Colon (tissue), 2 donors: ENCODE results near the gene FOXE3.

Experiments used
- FAIRE-seq: peaks from 2 replicates; lab custom pipeline; 2012; peaks lifted over from hg19 to GRCh38; lab: Jason Lieb, UNC
- donor health status: control.
- donor health status: control.

FOXE3 gene

GRCh38 chr1:47435506-47436303 is 19.6 kb downstream of the FOXE3 start:
- FAIRE-seq: no peak

- no peak for FAIRE-seq
Observed at GRCh38 chr1:47436304-47436978, 20.4 kb downstream of the FOXE3 start.

- no peak for FAIRE-seq
Observed at GRCh38 chr1:47436979-47437446, 20.9 kb downstream of the FOXE3 start.

- FAIRE-seq: no peak
Observed at GRCh38 chr1:47437447-47438164, 21.5 kb downstream of the FOXE3 start, which contains the start of gene FOXD2. FOXD2 (plus strand) TSS chr1:47438044; CDS start chr1:47438136, 92 bp downstream.

GRCh38 chr1:47438165-47439016 is 22.3 kb downstream of the FOXE3 start:
- no peak for FAIRE-seq

GRCh38 chr1:47439017-47439818 is 23.1 kb downstream of the FOXE3 start:
- no peak for FAIRE-seq

GRCh38 chr1:47439819-47440598 is 23.9 kb downstream of the FOXE3 start:
- FAIRE-seq: no peak

GRCh38 chr1:47440599-47441081 is 24.6 kb downstream of the FOXE3 start:
- FAIRE-seq: no peak

DNA sequence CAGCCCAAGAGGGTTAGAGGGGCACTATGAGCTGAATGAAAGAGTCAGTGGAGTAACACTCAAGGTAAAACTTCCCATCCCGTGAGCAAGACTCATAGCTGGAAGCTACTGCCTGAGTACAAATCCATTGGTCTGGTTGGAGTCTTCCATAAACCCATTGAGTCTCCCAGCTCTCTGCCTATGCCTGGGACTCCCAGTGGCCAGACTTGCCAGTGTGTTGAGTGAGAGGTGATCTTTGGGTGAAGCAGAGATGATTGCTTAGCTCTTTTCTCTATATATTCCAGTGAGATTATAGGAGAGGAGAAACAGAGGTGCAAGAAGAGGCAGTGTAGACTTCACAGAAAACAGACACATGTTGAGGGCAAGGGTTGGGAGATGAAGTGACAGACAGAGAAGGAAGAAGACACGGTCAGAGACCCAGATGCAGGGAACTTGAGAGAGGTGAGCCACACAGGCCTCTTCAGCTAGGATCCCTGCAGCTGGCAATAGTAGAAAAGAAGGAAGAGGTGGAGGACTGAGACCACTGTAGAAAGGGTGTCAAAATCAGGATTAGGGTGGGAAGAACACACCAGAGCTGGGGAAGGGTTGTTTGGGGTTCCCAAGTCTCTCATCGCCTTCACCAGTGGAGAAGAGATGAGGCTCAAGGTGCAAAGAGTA is 25.5 kb downstream of the FOXE3 start:
- FAIRE-seq: no peak

DNA sequence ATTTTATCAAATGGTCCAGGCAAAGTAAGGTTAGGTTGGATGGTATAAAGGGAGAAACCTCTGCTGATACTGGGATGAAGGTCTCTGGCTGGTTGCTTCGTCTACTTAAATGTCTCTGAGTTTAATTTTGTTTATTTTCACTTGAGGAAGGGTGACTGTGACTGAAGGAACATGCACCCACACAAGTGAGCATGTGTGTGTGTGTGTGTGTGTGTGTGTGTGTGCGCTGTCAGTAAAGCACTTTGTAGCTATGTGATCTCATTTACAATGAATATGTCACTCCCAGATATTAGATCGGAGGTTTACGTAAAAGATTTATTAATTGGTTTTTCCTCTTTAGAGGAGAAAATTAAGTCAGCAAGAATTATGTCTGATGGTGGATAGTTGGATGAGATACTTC is 26.1 kb downstream of the FOXE3 start:
- FAIRE-seq: no peak

GRCh38 chr1:47442842-47443529 is 26.9 kb downstream of the FOXE3 start:
- FAIRE-seq: no peak

DNA sequence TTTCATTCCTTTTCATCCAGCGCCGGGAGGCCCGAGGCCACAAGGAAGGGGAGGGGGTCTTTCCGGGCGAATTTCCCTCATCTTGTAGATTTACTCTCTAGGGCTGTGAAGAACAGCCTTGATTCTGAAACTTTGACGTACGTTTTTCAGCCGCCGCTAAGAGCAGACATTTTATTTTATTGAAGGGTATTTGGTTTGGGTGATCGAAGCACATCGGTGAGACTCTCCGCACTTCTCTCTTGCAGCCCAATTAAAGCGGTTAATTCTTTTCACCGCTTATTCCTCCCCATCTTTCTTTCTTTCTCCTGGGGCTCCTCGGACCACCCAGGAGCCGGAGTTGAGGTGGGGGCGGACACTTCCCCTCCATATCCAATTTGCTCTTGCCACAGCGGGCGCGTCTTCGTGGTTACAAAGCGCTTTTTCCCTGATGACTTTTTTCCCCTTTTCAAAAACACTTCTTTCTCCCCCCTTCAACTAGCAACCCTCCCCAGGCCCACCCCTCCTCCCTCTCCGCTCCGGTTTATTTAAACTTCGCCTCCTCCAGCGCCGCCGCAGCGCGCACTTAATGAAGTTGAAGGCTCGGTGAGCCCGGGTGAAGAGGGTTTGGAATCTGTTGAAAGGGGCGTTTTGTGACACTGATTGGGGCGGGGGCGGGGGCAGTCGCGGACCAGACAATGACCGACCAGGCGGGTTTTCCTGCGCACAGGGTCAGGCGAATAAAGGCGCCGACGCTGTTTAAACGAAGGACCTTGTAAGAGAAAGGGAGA is 27.6 kb downstream of the FOXE3 start:
- no peak for FAIRE-seq

DNA sequence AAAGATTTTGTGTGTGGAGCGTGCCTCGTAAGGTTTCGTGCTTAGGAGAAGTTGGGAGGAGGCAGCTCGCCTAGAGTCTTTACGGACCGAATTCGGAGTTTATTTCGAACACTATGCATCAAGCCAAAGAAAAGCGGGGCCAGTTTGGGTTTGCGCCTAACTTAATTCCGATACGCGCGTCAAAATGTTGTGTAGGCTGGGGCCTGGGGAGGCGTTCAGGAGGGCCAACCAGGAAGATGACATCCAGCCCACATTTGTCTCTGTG is 28.1 kb downstream of the FOXE3 start:
- FAIRE-seq: no peak

DNA sequence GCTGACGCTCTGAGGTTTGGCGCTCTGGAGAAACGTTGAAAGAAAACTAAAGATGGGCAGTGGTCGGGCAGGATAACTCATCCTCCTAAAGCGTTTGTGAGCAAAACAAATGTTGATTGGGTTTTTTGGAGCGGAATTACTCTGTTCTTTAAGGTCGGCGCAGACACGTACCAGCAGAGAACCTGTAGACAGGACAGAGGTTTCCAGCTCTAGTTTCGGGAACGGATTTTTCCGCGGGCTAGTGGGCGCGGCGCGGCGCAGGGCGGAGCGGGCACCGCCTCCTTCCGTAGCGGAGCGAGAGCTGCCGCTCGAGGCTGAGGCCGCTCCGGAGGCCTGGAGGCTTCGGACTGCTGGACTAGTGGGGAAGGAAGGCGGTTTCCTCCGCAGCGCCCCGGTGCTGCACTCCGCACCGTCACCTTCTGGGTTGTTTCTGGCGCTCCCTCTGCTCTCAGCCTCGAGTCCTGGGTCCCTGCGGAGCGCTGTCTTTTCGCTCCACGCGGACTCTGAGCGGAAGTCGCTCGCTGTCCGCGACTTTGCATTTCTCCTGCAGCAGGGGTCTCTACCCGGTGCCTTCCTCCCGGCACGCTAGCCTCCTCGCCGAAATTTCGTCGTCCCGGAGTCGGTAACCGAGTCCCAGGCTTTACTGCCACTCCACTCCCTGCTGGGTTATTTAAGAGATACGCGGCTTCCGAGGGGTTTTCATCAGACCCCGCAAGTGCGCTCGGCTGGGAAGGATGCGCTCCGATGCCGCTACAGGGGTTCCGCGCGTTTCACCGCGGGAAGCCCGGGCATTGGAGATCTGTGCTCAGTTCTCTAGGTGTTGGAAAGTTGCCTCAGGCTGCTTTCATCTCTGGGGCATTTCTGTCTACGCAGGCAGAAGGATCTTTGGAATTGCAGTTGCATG is 28.7 kb downstream of the FOXE3 start:
- no peak for FAIRE-seq

DNA sequence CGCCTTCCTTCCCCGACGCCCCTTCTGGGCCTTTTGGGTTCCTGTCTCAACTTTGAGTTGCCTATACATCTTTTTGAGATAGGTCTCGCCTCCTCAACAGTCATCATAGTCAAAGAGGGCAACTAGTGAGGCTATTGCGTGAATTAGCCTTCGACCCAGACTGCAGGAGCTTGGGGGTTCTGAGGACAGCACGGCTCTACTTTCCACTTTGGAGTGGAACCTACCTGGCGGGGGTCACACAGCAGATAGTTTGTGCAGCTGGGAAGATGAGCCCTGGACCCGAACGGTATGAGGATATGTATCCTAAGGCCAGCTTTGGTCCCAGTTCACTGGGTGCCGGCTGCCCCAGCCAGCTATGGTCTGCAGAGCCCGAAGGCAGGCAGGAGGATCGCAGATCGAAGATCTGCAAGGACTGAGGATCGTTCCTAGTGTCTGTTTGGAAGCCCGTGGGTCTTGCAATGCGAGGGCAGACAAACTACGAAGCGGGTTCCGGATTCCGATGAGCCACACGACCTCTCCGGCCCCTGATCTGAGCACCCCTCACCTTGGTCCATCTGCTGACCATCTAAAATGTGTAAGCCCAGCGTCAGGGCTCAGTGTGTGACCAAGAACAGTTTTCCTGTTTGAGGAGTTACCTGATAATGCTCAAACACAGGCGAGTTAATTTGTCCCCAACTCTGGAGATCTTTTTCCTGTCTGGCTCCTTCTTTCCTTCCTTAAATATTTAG is 29.9 kb downstream of the FOXE3 start:
- no peak for FAIRE-seq

DNA sequence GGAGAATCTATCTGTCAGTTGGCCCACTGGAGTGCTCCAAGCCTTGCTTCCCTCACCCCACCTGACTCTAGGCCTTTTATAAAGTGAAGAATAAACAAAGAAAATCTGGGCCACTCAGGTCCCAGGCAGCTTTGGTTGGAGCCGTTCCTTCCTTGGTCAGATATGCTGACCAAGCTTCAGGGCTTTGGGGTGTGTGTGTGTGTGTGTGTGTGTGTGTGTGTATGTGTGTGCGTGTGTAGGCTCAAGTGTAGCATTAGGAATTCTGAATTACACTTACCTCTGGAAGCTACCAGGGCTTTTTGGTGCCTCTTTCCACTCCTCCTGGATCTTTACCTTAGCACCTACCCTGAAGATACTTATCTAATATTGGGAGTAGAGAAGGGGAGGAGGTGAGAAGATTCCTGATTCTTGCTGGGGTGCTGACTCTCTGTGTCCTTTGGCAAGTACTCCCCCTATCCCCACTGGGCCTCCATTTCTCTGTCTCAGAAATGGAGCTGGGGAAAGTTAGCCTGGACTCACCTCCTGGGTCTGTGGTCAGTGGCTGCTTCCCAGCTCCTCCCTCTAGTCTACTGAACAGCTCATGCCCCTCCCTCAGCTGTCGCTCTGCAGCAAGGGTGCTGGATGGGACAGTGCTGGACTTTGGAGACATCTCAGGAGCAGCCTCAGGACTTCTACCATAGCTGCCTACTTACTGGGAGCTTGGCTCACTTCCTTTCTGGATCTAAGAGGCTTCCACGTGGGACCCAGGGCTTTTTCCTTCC is 32.6 kb downstream of the FOXE3 start:
- no peak for FAIRE-seq
